HCT116 (cell line): Measurements from ENCODE around the gene NCOA5. TPM values are rescaled to one million over a fixed set of nuclear protein-coding genes. Genes with fewer than 3 reads are reported as not detected.

Experiments
- ATAC-seq: fragments of 200-7000 bp; cut with Tn5 transposase; 2 replicates; pipeline ENCODE4 v1.9.1; 2020; ENCODE audit warnings: mild to moderate bottlenecking, moderate library complexity
- BruUV-seq: library from RNA; stranded (reverse); fragments of 400-500 nt; replicated peaks from 2 replicates; lab custom pipeline; 2021; lab: Mats Ljungman, UMichigan
- CTCF ChIA-PET: fragments of 300-600 bp; sonication (Branson Sonifier 250); formaldehyde crosslinking; loops from one replicate; lab custom pipeline; 2021; ENCODE audit warnings: antibody characterized with exemption; lab: Charles Lee
- POLR2A ChIA-PET: fragments of 300-600, 350-600 bp; sonication (Branson Sonifier 250); formaldehyde crosslinking; loops from one replicate; lab custom pipeline; 2021; ENCODE audit warnings: antibody characterized with exemption; lab: Charles Lee
- RAD21 ChIA-PET, 2 experiments: fragments of 300-600 bp; sonication (Branson Sonifier 250); formaldehyde crosslinking; loops; one replicate each; lab custom pipeline; 2023; ENCODE audit warnings: low total read pairs in 2 of 2; ENCODE audit not compliant: uncharacterized antibody in 2 of 2, unreplicated experiment in 2 of 2, low non-redundant PET in 1 of 2; lab: Charles Lee
- DNase-seq: peaks from one replicate; pipeline ENCODE4 v3.0.0-alpha.2; 2010; ENCODE audit warnings: low read depth, low spot score
- H2AFZ ChIP-seq: fragments of 200-600 bp; shearing (Covaris generic), sonication (generic); 2 replicates; pipeline ENCODE4 v1.6.1; 2017; ENCODE audit warnings: low read depth, mixed run types, mixed read lengths, antibody characterized with exemption, low read length; ENCODE audit not compliant: poor library complexity, severe bottlenecking
- H3K27ac ChIP-seq: 2 replicates; pipeline ENCODE4 v1.5.1; 2012; ENCODE audit warnings: low read depth, low read length
- H3K27me3 ChIP-seq: fragments of 200-600 bp; sonication (generic); 2 replicates; pipeline ENCODE4 v1.6.1; 2016; ENCODE audit warnings: mixed run types, low read length, mixed read lengths; ENCODE audit not compliant: insufficient read depth
- H3K36me3 ChIP-seq, 2 experiments: fragments of 200-500 bp in 1 of 2; fragments of 200-600 bp in 1 of 2; sonication (Bioruptor generic) in 1 of 2; sonication (generic) in 1 of 2; 2 replicates each; pipeline versions ENCODE4 v1.5.1 to v1.6.1; 2014 to 2016; ENCODE audit warnings: low read length in 2 of 2, inconsistent platforms in 1 of 2, mixed read lengths in 1 of 2, mixed run types in 1 of 2; ENCODE audit not compliant: insufficient read depth in 2 of 2, control insufficient read depth in 1 of 2
- H3K4me1 ChIP-seq, 2 experiments: fragments of 200-600 bp in 1 of 2; sonication (generic) in 1 of 2; 2 replicates each; pipeline versions ENCODE4 v1.5.1 to v1.6.1; 2012 to 2017; ENCODE audit warnings: low read length in 2 of 2, inconsistent platforms in 1 of 2, mild to moderate bottlenecking in 1 of 2, mixed read lengths in 1 of 2, mixed run types in 1 of 2, moderate library complexity in 1 of 2; ENCODE audit not compliant: insufficient read depth in 2 of 2, control insufficient read depth in 1 of 2
- H3K4me2 ChIP-seq: fragments of 200-600 bp; sonication (generic); 2 replicates; pipeline ENCODE4 v1.6.1; 2017; ENCODE audit warnings: mixed run types, low read length, mixed read lengths
- H3K4me3 ChIP-seq, 2 experiments: fragments of 200-600 bp in 1 of 2; sonication (generic) in 1 of 2; replicated peaks in 1 of 2; 2 replicates each; pipeline ENCODE4 v1.5.1; 2011 to 2016; ENCODE audit warnings: low read length in 2 of 2, control low read depth in 1 of 2, low read depth in 1 of 2, mild to moderate bottlenecking in 1 of 2, mixed read lengths in 1 of 2, mixed run types in 1 of 2
- H3K79me2 ChIP-seq: fragments of 200-600 bp; sonication (generic); 2 replicates; pipeline ENCODE4 v1.6.1; 2017; ENCODE audit warnings: mild to moderate bottlenecking, mixed run types, low read length, moderate library complexity, mixed read lengths; ENCODE audit not compliant: insufficient read depth
- H3K9ac ChIP-seq: fragments of 200-600 bp; sonication (generic); 2 replicates; pipeline ENCODE4 v1.6.1; 2016; ENCODE audit warnings: low read length, mixed read lengths
- H3K9me2 ChIP-seq: fragments of 200-600 bp; sonication (generic), shearing (Covaris generic); 2 replicates; pipeline ENCODE4 v1.6.1; 2017; ENCODE audit warnings: mixed run types, mild to moderate bottlenecking, moderate library complexity; ENCODE audit not compliant: insufficient read depth
- H3K9me3 ChIP-seq, 2 experiments: fragments of 200-500 bp in 1 of 2; fragments of 200-600 bp in 1 of 2; sonication (Bioruptor generic) in 1 of 2; sonication (generic) in 1 of 2; 2 replicates each; pipeline ENCODE4 v1.6.1; 2014 to 2017; ENCODE audit warnings: low read length in 2 of 2, mixed read lengths in 2 of 2, inconsistent platforms in 1 of 2, low read depth in 1 of 2, mild to moderate bottlenecking in 1 of 2, mixed run types in 1 of 2, moderate library complexity in 1 of 2; ENCODE audit not compliant: control insufficient read depth in 1 of 2, insufficient read depth in 1 of 2
- H4K20me1 ChIP-seq: fragments of 200-600 bp; sonication (generic), shearing (Covaris generic); 2 replicates; pipeline ENCODE4 v1.6.1; 2017; ENCODE audit warnings: mixed run types, mild to moderate bottlenecking, moderate library complexity; ENCODE audit not compliant: insufficient read depth
- RAD21 ChIP-seq: IDR thresholded peaks from 2 replicates; pipeline ENCODE4 v1.6.1; 2012; ENCODE audit warnings: low read depth, mild to moderate bottlenecking
- YY1 ChIP-seq: IDR thresholded peaks from 2 replicates; pipeline ENCODE4 v1.6.1; 2011; ENCODE audit warnings: low read length, low read depth, moderate library complexity, mild to moderate bottlenecking; ENCODE audit not compliant: insufficient replicate concordance; ENCODE audit errors: extremely low read depth
- intact Hi-C: fragments of 100-400 bp; cut with micrococcal nuclease; formaldehyde crosslinking; loops from 2 replicates; pipeline ENCODE4 v1.10.0; 2022
- total RNA-seq: library from RNA; stranded (reverse); gene quantifications from one replicate; pipeline ENCODE4 v1.2.1, GENCODE V29; 2021; ENCODE audit not compliant: unreplicated experiment

Gene NCOA5
- total RNA-seq, 1 experiment from 2014 or later, result 31.6 TPM

- intact Hi-C loops, result loop anchor here (5.0 kb wide), 1 partner anchor 176 kb away; the partner anchor contains the start of gene CDH22
- no peaks in the 10 kb centered on the region for H3K4me1 ChIP-seq
- no peaks in the 10 kb centered on the region for H3K9me3 ChIP-seq
- no peaks in the 10 kb centered on the region for H3K79me2 ChIP-seq
- ChIA-PET POLR2A (no interaction called here), CTCF (interaction anchor here (0.6 to 2.6 kb wide), 2 partner anchors 175 to 196 kb away, joined by 3 to 11 read pairs; no protein-coding TSS in a partner anchor), RAD21 (interaction anchor here (0.7 to 0.8 kb wide), 2 partner anchors 118 to 132 kb away, joined by 3 to 4 read pairs; no protein-coding TSS in a partner anchor)
- no peak overlapping the region for H3K4me2 ChIP-seq
- ATAC-seq (no peak), DNase-seq (no peak)
- BruUV-seq, result no TSS peak
- H3K9ac ChIP-seq, result no peak overlapping the region
- no peak overlapping the region for H3K4me3 ChIP-seq
- H3K27ac ChIP-seq, result no peak overlapping the region
- no peak overlapping the region for H2AFZ ChIP-seq
- peaks cover 3% of the 10 kb centered on the region in 2 experiments; a peak in 2 of 4 replicates for H3K36me3 ChIP-seq
- H4K20me1 ChIP-seq, result no peaks in the 10 kb centered on the region
- H3K9me2 ChIP-seq, result no peaks in the 10 kb centered on the region
- H3K27me3 ChIP-seq, result 0 out of 2 replicates have a peak, but pooled peaks cover 12% of the 10 kb centered on the region
- TF ChIP-seq RAD21, result no peak
- TF ChIP-seq, all 23 proteins: peak for 0
Observed at GRCh38 chr20:46131396-46131795, 41.6 kb upstream of the NCOA5 start.

GRCh38 chr20:46130534-46130933, 40.8 kb upstream of the NCOA5 start:
- H3K27me3 ChIP-seq, result 0 out of 2 replicates have a peak, but pooled peaks cover 12% of the 10 kb centered on the region
- no TSS peak for BruUV-seq
- H3K9ac ChIP-seq, result no peak overlapping the region

More at GRCh38 chr20:46130534-46130933, 40.8 kb upstream of the NCOA5 start:
- H3K9me2 ChIP-seq, result no peaks in the 10 kb centered on the region
- peaks cover 3% of the 10 kb centered on the region in 2 experiments; a peak in 2 of 4 replicates for H3K36me3 ChIP-seq
- H3K79me2 ChIP-seq, result no peaks in the 10 kb centered on the region
- no peak overlapping the region for H3K4me2 ChIP-seq
- no peaks in the 10 kb centered on the region for H3K4me1 ChIP-seq
- H2AFZ ChIP-seq, result no peak overlapping the region
- DNase-seq (no peak), ATAC-seq (no peak)
- no peak overlapping the region for H3K4me3 ChIP-seq
- TF ChIP-seq RAD21 (no peak), YY1 (no peak)
- H4K20me1 ChIP-seq, result no peaks in the 10 kb centered on the region
- RAD21 ChIA-PET, result interaction anchor here (0.5 to 0.7 kb wide), 2 partner anchors 111 to 119 kb away, joined by 4 read pairs; no protein-coding TSS in a partner anchor
- intact Hi-C loops, result loop anchor here (5.0 kb wide), 1 partner anchor 177 kb away; the partner anchor contains the start of gene CDH22
- POLR2A ChIA-PET, result no interaction called here
- no peak overlapping the region for H3K27ac ChIP-seq
- CTCF ChIA-PET, result interaction anchor here (1.1 to 1.5 kb wide), 3 partner anchors 192 to 355 kb away, joined by 3 read pairs; no protein-coding TSS in a partner anchor
- H3K9me3 ChIP-seq, result no peaks in the 10 kb centered on the region
